K562 (cell line): ENCODE data around the gene SLC1A7. TPM values are rescaled to one million over a fixed set of nuclear protein-coding genes. Genes with fewer than 3 reads are reported as not detected.

Source experiments
- ARID4B ChIP-seq: sonication (generic); formaldehyde crosslinking; IDR thresholded peaks from 2 replicates; pipeline ENCODE4 v1.8.0; 2022; ENCODE audit warnings: mild to moderate bottlenecking, missing genetic modification reagents
- GTF2E2 ChIP-seq: fragments of 200-800 bp; sonication (Bioruptor generic); IDR thresholded peaks from 2 replicates; pipeline ENCODE4 v1.6.1; 2016; ENCODE audit warnings: missing genetic modification characterization, missing compliant biosample characterization
- GTF3C2 ChIP-seq: IDR thresholded peaks from 3 replicates; pipeline ENCODE4 v1.6.1; 2011; ENCODE audit warnings: borderline replicate concordance, mild to moderate bottlenecking, moderate library complexity; ENCODE audit not compliant: insufficient read length; ENCODE audit errors: extremely low read depth
- HEY1 ChIP-seq: fragments of 250-450 bp; sonication (Bioruptor Pico); IDR thresholded peaks from 2 replicates; pipeline ENCODE4 v1.5.0; 2020; ENCODE audit warnings: mild to moderate bottlenecking, moderate library complexity, borderline replicate concordance
- JUND ChIP-seq, 2 experiments: IDR thresholded peaks; 2 replicates in 1 of 2; 3 replicates in 1 of 2; pipeline ENCODE4 v1.6.1; 2011; ENCODE audit warnings: borderline replicate concordance in 2 of 2, low read depth in 2 of 2, low read length in 2 of 2, improper control_type of control experiment in 1 of 2, missing biosample characterization in 1 of 2, missing genetic modification characterization in 1 of 2, missing genetic modification reagents in 1 of 2
- KDM1A ChIP-seq, 2 experiments: fragments of 450-650 bp; IDR thresholded peaks; 2 replicates each; pipeline ENCODE4 v1.6.1; 2016; ENCODE audit warnings: mild to moderate bottlenecking in 2 of 2
- KLF16 ChIP-seq: IDR thresholded peaks from 2 replicates; pipeline ENCODE4 v1.6.1; 2016; ENCODE audit warnings: antibody characterized with exemption
- MAFF ChIP-seq: IDR thresholded peaks from 2 replicates; pipeline ENCODE4 v1.6.1; 2012; ENCODE audit warnings: low read length, improper control_type of control experiment
- NCOR1 ChIP-seq: fragments of 450-650 bp; IDR thresholded peaks from 2 replicates; pipeline ENCODE4 v1.6.1; 2016; ENCODE audit warnings: mild to moderate bottlenecking, moderate library complexity
- RFX7 ChIP-seq: fragments of 250-450 bp; sonication (Bioruptor Pico); IDR thresholded peaks from 2 replicates; pipeline ENCODE4 v1.5.1; 2021; ENCODE audit warnings: mild to moderate bottlenecking
- SIX5 ChIP-seq, 2 experiments: IDR thresholded peaks; 2 replicates each; pipeline ENCODE4 v1.6.1; 2011; ENCODE audit warnings: low read length in 2 of 2, borderline replicate concordance in 1 of 2, low read depth in 1 of 2, mild to moderate bottlenecking in 1 of 2, moderate library complexity in 1 of 2; ENCODE audit not compliant: insufficient read depth in 1 of 2
- SRSF9 ChIP-seq: fragments of 200-400 bp; formaldehyde crosslinking; IDR thresholded peaks from 2 replicates; pipeline ENCODE4 v1.6.1; 2017; ENCODE audit warnings: low read depth, low read length, borderline replicate concordance
- TCFL5 ChIP-seq: fragments of 250-450 bp; sonication (Bioruptor Pico); conservative IDR thresholded peaks from 2 replicates; pipeline ENCODE4 v1.6.1; 2021; ENCODE audit warnings: mild to moderate bottlenecking, moderate library complexity, matching md5 sums
- TFAM ChIP-seq: fragments of 250-450 bp; sonication (Bioruptor Pico); conservative IDR thresholded peaks from 2 replicates; pipeline ENCODE4 v1.5.0; 2021; ENCODE audit warnings: mild to moderate bottlenecking, moderate library complexity
- TFAP4 ChIP-seq: sonication (generic); formaldehyde crosslinking; IDR thresholded peaks from 2 replicates; pipeline ENCODE4 v1.8.0; 2022; ENCODE audit warnings: missing genetic modification reagents, mild to moderate bottlenecking, moderate library complexity, borderline replicate concordance
- TRIM28 ChIP-seq: fragments of 450-650 bp; IDR thresholded peaks from 2 replicates; pipeline ENCODE4 v1.6.1; 2017
- ZBED1 ChIP-seq: IDR thresholded peaks from 2 replicates; pipeline ENCODE4 v1.6.1; 2014
- ZNF239 ChIP-seq: fragments of 250-450 bp; sonication (Bioruptor Pico); IDR thresholded peaks from 2 replicates; pipeline ENCODE4 v1.4.0; 2020; ENCODE audit warnings: mild to moderate bottlenecking
- ZNF316 ChIP-seq: fragments of 450-650 bp; IDR thresholded peaks from 2 replicates; pipeline ENCODE4 v1.6.1; 2016
- ZNF551 ChIP-seq: fragments of 250-450 bp; sonication (Bioruptor Pico); IDR thresholded peaks from 2 replicates; pipeline ENCODE4 v1.5.0; 2021; ENCODE audit warnings: mild to moderate bottlenecking, moderate library complexity
- ZNF79 ChIP-seq: fragments of 250-450 bp; sonication (Bioruptor Pico); IDR thresholded peaks from 2 replicates; pipeline ENCODE4 v1.4.0; 2020; ENCODE audit warnings: low read depth, mild to moderate bottlenecking, moderate library complexity
- polyA plus RNA-seq, 8 experiments: library from polyadenylated mRNA; depleted of rRNA in 4 of 8; stranded (reverse) in 5 of 8; unstranded in 3 of 8; fragments of >200 nt; fragmentation: Nextera tagmentation in 2 of 8; fragmentation: Illumina TruSeq in 1 of 8; extraction: Ambion mirVana in 2 of 8; extraction: Trizol in 1 of 8; gene quantifications; 2 replicates each; pipeline versions ENCODE4 v1.2.1 to v1.2.3, GENCODE V29; 2011 to 2014; ENCODE audit warnings: inconsistent platforms in 1 of 8, missing spikeins in 1 of 8
- total RNA-seq, 7 experiments: library from RNA; depleted of rRNA in 6 of 7; stranded (reverse); fragments of >200 nt in 6 of 7; fragmentation: Illumina TruSeq in 2 of 7; extraction: Trizol in 2 of 7; gene quantifications; 2 replicates each; pipeline versions ENCODE4 v1.2.1 to v1.2.3, GENCODE V29; 2011 to 2021; ENCODE audit warnings: low replicate concordance in 1 of 7

The SLC1A7 gene
- total and polyA plus RNA-seq, 9 of the 15 experiments (the other 6 are each of a cell fraction or from before 2014, with no cell fraction given) = 0.07 TPM; not detected in 8

GRCh38 chr1:53183095-53183990 lies 40.9 kb upstream of the SLC1A7 start (continued):
- TF ChIP-seq ARID4B (no peak), JUND (IDR thresholded peaks at IDR 0.05; ENCODE audit: borderline replicate concordance, low read depth, low read length) (no peak), JUND (tag; IDR thresholded peaks at IDR 0.05; ENCODE audit: borderline replicate concordance, low read depth, low read length) (no peak), ZNF79 (no peak), GTF3C2 (no peak), NCOR1 (peak; percentile 76), TFAM (CRISPR knock-in tag) (no peak), ZBED1 (no peak), TRIM28 (no peak), ZNF316 (no peak), TFAP4 (CRISPR knock-in tag) (no peak), TCFL5 (CRISPR knock-in tag) (no peak), KLF16 (0 out of 2 replicates have a peak, but pooled peaks have one; percentile 26), GTF2E2 (tag) (no peak), SIX5 (IDR thresholded peaks at IDR 0.05; ENCODE audit: borderline replicate concordance in 1 of 2, insufficient read depth in 1 of 2, low read depth in 1 of 2, low read length in 2 of 2) (no peak), HEY1 (no peak), RFX7 (CRISPR knock-in tag) (no peak), KDM1A (IDR thresholded peaks at IDR 0.05) (no peak; a peak in 1 of 4 replicates), ZNF551 (CRISPR knock-in tag) (no peak), MAFF (no peak), ZNF239 (CRISPR knock-in tag) (no peak), SRSF9 (no peak)
